HG03159 (cell line): ENCODE data around the gene PAPOLA.
"Not testable (repeated sequence)": the region's sequence is repeated elsewhere in the genome, so short reads cannot be mapped to it uniquely, and the experiment has no call there.

Experiments used
- ATAC-seq: cut with Tn5 transposase; IDR thresholded peaks from one replicate; pipeline ENCODE4 v1.9.1; 2021; ENCODE audit warnings: mild to moderate bottlenecking, moderate library complexity; ENCODE audit not compliant: unreplicated experiment

The PAPOLA gene

DNA sequence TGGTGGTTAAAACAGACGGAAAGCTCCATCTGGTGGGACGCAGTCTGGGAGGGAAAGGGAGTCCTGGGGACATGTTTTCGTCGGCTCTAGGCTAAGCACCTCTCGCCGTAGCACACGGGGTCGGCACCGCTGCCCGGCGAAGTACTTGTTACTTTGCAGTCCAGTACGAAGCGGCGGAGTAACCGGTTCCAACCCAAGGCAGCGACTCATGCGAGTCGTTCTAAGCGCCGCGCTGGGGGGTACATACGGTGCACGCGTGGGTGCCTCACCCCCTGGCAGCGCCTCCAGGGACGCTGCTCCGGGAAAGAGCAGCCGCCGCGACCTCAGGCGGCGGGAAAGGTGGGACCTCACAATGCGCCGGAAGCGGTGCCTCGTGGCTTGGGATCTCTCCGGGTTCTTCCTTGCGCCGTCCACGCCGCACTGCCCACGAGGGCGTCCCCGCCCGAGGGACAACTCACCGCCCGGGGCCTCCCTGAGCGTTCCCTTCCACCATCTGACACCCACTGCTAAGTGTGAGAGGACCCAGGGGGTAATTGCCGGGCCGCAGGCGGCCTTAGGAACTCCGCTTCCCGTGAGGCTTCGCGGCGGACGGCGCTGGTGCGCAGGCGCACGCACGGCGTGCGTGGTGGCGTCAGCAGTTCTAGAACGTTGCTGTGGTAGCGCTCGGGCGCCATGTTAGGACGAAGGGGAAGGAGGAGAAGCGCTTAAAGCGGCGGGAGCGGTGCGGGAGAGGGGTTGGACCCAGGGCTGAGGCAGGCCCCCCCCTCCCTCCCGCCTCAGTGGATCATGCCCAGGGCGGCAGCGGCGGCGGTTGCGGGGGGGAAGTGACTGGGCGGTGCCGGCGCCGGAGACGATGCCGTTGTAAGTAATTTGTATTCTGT is at the start of gene PAPOLA:
PAPOLA (plus strand) TSS at position 643 of the 881 bp plus-strand sequence; CDS start at position 854, 211 bp downstream.
- ATAC-seq: peak; percentile 90

DNA sequence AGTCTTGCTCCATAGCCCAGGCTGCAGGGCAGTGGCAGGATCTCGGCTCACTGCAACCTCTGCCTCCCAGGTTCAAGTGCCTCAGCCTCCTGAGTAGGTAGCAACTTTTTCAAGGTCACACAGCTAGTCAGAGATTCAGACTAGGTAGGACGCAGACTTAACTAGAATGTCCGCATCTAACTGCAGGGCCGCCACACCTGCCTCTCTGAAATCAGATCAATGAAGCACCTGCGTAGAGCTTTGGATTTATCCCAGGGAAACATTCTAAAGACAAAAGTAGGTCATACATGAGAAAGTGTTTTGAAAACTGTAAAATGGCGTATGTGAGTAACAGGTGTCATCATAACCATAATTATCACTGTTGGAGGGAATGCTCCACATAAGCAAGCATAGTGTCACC is 49.5 kb upstream of the PAPOLA start:
- ATAC-seq: no peak

DNA sequence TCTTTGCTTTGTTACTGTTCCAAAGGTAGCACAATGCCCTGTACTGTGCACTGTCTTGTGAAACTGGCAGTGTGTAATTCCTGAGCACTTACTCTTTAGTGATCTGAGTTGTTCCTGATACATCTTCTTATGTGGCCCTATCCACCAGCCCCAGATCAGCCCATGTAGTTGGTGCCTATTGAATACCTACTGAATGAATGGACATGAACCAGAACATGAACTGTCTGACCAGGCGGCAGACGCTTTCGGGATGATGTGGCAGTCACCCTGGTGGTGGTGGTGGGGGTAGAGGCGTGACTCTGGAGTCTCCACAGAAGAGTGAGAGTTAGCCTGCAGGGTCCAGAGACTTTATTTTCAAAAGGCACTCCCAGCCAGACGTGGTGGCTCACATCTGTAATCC is 46.6 kb upstream of the PAPOLA start:
- no peak for ATAC-seq

DNA sequence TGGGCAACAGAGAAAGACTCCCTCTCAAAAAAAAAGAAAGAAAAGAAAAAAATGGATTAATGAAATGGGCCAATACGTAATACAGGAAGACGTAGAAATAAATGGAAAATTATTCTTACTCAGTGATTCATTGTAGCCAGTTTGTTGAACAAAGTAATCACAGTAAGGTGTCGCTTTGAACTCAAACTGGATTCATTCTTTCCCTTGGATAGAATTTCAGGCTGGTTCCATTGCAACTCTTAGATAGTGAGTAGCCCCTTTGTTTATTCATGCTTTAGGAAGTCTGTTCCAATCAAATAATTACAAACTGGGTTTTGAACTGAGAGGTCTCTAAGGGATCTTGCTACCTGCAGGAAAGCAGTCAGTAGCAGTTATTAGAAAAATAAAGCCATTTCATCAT is 42.3 kb upstream of the PAPOLA start:
- no peak for ATAC-seq

DNA sequence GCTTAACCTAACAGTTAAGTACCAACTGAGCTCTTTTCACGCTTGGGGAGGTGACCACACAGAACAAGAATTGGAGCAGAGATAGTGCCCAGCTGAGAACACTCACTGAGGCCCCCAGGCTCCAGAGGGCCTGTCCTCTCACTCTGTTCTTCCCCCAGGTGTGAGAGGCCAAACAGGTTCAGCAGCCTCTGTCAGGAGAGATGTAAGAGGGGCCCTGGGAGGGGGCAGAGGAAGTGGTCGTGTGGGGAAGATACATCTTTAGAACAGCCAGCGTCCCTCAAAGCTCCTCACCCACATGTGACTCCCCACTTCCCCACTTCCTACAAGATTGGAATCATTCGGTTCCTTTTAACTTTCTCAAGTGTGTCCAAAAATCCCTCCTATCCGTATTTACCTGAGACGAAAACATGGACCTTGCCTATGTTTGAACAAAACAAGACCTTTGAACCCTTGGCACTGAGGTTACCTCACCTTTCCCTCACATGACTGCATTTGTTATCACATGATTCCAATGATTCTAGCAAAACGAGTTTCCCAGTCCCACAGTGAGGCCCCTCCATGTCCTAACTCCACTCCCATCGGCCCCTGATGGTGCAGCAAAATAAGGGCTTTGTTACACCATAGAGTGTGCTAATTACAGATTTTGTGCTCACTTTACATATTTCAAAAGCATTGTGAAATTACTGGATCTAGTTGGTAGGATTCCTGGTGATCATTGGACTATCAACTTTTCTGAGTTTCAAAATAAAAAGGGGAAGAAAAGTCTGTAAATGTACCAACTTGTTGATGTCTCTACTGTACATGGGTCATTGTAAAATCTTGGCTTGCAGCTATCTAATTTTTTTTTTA is 40.0 kb upstream of the PAPOLA start:
- no peak for ATAC-seq

DNA sequence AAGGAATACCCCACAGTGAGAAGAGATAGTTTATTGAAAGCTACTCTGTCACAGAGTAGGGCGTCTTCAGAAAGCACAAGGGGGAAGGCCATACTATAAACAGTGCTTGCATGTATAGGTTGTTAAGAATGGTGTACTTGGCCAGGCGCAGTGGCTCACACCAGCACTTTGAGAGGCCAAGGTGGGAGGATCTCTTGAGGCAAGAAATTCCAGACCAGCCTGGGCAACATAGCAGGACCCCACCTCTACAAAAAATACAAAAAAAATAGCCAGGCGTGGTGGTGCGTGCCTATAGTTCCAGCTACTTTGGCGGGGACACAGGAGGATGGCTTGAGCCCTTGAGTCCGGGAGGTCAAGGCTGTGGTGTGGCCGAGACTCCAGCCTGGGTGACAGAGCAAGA is 38.0 kb upstream of the PAPOLA start:
- no peak for ATAC-seq

DNA sequence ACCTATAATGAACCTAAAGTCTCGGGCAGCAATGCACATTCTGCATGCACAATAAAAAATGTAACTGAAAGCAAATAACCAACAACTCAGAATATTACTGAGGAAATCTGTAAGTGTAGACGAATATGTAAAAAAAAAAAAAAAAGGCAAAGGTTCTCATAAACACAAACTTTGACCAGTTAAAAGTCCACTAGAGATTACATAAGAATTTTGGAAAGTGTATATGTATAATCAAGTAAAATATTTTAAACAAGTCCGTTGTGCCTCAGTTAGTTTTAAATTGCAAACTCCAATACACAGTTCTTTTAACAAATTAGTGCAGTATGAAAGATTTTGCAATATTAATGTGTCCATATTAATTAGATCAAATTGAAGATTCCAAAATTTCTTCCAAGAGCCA is 35.3 kb upstream of the PAPOLA start:
- no peak for ATAC-seq

DNA sequence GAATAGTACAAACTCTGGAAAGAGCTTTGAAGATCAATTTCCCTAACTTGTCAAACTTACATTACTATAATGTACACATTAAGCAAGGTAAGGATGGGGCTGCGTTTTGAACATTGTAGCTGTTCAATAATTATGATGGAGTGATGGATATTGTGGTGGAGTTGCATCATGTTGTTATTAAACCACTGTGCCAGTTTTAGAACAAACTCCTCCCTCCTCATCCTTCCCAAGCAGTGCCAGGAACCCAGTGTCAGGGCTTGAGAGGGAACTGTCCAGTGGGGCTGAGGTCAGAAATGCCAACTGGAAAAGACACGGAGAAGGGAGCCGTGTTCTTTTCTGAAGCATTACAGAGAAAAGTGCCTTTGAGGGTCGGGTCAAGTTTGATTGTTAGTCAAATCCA is 31.9 kb upstream of the PAPOLA start:
- ATAC-seq: no peak

DNA sequence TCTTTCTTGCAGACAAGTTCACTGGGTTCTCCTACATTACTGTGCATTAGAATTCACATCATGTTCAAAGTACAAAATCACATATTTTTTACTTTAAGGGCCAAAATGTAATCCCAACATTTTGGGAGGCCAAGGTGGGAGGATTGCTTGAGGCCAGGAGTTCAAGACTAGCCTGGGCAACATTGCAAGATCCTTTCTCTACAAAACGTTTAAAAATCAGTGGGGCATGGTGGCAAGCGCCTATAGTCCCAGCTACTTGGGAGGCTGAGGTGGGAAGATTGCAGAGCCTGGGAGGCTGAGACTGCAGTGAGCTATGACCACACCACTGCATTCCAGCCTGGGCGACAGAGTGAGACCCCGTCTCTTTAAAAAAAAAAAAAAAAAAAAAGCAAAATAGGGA is 31.2 kb upstream of the PAPOLA start:
- not testable (repeated sequence) for ATAC-seq

DNA sequence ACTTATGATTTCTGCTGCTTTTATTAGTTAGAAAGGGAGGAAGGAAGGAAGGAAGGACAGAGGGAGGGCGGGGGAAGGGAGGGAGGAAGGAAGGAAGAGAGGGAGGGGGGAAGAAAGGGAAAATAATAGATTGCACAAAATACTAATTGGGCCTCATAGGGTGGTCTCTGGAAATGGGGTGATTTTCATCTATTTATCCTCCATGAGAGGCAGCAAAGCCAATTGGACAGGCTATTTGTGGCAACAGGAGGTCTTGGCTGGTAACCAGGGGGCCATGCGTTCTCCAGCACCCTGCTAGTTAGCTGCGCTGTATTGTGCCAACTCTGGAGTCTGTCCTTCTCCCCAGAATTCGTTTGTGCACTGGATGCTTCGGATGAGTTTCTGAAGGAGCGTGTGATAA is 24.1 kb upstream of the PAPOLA start:
- no peak for ATAC-seq

DNA sequence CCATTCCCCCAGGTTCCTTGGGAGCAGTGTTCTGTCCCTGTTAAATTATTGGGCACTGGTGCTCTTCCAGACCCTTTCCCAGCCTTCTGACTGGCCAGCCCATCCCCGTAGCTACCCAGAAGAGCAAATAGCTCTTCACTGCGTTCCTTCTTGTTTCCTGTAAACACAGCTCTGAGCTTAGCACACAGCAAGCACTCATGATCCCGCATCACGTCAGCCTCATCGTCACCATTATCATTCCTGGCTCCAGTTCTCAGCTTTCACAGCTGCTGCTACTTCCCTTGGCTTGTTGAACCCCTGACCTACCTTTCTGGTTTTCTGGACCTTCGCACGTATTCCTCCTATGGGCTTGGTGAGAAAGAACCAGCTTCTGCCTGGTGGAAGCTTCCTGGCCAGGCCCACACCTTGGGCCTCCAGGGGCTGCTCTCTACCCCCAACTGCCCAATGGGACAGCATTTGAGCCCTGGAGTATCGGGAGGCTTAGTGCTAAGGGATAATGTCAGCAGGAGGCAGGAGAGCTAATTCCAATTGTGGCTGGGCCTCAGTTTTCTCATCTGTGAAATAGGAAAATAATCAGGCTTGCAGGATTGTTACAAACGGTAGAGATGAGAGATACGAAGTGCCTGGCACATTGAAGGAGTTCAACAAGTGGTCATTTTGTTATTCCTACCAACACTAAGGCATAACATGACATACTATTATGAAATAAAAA is 22.6 kb upstream of the PAPOLA start:
- ATAC-seq: no peak

DNA sequence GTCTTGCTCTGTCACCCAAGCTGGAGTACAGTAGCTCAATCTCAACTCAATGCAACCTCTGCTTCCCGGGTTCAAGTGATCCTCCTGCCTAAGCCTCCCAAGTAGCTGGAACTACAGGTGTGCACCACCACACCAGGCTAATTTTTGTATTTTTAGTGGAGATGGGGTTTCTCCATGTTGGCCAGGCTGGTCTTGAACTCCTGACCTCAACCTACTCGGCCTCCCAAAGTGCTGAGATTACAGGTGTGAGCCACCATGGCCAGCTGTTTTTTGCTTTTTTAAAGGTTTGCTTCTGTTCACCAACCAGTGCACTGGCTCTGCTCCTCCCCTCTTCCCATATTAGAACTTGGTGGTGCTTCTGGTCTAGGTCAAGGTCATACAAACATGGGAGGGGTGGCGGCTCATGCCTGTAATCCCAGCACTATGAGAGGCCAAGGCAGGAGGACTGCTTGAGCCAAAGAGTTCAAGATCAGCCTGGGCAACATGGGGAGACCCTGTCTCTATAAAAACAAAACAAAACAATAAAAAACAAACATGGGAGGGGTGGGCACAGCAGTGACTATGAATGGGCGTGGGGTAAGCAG is 20.4 kb upstream of the PAPOLA start:
- no peak for ATAC-seq

DNA sequence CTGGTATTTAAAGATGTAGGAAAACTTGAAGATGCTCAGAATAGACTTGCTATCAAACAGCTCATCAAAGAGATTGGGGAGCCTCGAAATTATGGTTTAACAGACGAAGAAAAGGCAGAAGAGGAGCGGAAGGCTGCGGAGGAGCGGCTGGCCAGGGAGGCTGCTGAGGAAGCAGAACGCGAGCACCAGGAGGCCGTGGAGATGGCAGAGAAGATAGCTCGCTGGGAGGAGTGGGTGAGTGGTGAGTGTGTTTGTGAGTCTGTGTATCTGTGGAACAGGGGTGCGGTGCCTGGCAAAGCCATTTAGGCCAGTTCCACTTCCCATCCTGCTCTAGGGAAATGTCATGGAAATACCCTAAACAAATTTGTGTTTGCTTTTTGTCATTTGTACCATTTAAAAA is 19.2 kb upstream of the PAPOLA start:
- ATAC-seq: no peak

DNA sequence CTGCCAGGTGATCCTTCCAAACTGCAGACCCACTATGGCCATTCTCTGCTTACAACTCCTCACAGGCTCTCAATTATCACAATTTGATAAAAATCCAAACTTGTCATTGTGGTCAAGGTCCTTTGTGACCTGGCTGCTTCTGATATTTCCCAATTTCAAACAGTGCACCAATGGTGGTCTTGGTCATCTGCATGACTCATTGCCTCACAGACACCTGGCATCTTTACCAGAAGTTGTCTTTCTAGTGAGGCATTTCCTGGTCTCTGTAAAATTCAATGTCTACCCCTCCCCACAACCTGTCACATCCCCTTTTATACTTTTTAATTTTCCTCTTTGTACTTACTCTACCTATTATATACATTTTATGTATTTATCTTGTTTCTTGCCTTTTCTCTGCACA is 17.8 kb upstream of the PAPOLA start:
- ATAC-seq: no peak

DNA sequence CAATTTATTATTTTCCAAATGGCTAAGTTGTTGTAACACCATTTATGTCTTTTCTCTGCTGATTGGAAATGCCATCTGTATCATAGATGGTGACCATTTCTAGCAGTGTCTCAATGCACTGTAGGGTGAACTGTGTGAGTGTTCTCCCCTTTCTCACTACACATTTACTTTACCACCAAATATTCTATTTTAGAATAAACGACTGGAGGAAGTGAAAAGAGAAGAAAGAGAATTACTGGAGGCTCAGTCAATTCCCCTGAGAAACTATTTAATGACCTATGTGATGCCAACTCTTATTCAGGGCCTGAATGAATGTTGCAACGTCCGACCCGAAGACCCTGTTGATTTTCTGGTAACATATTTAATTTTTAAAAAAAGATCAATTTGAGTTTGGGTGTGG is 15.5 kb upstream of the PAPOLA start:
- peak; percentile 63 for ATAC-seq

DNA sequence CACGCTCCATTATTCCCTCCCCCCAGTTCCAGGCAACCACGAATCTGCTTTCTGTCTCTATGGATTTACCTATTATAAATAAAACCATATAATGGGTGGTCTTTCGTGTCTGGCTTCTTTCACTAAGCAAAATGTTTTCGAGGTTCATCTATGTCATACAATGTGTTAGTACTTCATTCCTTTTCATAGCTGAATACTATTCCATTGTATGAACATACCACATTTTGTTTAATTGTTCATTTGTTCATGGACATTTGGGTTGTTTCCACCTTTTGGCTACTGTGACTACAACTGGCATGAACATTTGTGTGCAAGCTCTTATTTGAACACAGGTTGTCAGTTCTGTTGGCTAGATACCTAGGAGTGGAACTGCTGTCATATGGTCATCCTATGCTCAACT is 12.9 kb upstream of the PAPOLA start:
- no peak for ATAC-seq

DNA sequence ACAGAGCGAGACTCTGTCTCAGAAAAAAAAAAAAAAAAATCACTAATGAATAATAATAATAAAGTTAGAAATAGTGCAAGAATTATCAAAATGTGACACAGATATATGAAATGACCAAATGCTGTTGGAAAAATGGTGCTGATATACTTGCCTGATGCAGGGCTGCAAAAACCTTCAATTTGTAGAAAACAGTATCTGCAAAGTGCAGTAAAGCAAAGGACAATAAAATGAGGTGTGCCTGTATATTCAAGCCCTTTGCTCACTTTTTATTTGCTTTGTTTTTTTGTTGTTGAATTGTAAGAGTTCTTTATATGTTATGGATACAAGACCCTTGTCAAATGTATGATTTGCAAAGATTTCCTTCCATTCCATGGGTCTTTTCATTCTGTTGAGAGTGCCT is 9.0 kb upstream of the PAPOLA start:
- ATAC-seq: no peak

DNA sequence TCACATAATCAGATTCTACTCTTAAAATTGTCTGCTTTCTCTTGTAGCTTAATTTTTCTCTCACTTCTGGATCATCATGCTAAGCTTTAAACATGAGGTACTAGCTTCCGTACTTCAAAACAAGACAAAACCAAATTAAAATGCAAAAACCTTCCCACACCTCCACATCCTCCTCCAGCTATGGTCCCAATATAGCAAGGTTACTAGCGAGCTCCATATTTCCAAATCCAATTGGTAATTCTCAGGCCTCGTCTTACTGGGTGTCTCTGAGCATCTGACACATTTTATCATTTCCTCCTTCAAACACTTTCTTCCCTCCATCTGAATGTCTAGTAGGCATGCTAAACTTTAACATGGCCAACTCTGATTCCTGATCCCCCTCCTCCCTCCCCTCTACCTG is 7.9 kb upstream of the PAPOLA start:
- ATAC-seq: no peak

DNA sequence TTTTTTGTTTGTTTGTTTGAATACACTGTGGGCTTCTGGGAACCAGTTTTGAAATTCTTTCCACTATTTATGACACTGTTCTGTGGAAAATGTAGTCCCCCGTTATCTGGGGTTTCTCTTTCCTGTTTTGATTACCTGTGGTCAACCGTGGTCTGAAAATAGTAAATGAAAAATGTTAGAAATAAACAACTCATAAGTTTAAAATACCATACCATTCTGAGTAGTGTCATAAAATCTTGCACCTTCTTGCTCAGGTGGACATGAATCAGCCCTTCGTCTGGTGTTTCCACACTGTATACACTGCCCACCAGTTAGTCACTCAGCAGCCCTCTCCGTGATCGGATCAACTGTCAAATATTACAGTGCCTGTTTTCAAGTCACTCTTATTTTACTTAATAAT is 5.1 kb upstream of the PAPOLA start:
- no peak for ATAC-seq

DNA sequence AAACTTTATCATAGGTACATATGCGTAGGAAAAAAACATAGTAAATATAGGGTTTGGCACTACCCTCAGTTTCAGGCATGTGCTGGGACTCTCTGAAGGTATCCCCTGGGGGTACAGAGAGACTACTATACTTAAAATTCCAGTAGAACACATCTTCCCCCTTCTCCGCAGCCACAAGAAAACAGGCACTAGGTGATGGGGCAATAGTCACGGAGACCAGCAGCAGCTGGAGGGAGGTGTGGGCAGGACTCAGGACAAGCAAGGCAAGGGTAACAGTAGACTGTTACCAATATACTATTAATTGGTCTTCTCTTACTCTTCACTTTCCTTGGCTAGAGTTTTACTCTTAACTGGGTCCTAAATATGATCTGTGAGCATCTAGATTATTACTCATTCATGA is 4.6 kb upstream of the PAPOLA start:
- ATAC-seq: no peak

DNA sequence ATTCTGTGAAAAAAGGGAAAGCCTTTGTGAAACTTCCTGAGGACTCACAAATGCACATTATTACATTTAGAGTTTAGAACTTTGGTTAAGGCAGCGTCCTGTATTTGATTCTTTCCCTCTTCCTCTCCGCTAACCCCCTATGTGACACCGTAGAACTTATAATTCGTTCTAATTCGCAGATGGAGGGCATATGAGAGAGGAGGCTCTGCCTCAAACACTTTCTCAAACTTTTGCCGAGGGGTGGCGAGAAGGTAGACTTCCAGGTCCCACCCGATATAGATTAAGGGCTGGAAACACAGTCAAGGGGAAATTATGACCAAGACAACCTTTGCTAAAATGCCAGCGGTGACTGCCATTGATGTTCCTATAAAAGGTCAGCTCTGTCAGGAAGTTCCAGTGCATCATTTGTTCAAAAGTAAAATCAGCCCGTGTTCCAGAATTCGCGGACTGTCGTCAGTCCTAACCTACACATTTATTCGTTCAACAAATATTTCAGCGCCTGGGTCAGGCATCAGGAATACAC is 904 bp upstream of the PAPOLA start:
- no peak for ATAC-seq
